ENCODE data around the gene BRICD5. TPM values are rescaled to one million over a fixed set of nuclear protein-coding genes. Genes with fewer than 3 reads are reported as not detected.

BRICD5 gene
- total and polyA plus RNA-seq, 10 donors, result 3.5 to 40.2 (median 10.5) TPM

DNA sequence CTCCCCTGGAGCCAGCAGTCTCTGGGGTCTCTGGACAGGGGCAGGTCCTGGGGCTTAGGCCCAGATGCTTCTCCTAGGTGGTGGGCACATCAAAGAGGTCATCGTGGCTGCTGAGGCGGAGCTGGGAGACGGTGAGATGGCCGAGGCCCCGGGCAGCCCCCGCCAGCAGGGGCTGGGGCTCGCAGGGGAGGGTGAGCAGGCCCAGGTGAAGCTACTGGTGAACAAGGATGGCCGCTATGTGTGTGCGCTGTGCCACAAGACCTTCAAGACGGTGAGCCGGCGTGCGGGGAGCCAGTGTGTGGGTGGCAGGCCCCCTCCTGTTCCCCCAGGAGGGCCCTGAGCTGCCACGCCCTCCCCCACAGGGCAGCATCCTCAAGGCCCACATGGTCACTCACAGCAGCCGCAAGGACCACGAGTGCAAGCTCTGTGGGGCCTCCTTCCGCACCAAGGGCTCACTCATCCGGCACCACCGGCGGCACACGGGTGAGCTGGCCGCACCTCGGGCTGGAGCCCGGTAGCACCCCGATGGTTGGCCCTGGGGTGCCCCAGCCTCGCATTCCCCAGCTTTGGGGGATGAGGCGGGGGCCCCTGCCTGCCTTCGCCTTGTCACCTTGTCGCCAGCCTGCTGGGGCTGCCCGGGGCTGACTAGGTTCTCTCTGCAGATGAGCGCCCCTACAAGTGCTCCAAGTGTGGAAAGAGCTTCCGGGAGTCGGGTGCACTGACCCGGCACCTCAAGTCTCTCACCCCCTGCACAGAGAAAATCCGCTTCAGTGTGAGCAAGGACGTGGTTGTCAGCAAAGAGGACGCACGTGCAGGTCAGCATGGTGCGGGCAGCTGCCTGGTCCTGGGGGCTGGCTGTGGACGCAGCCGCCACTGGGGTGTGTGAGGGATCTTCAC lies 21.7 kb upstream of the BRICD5 start:
- intact Hi-C loops (cut with DNase I; ENCODE audit: low total_unique reads), result no loop called here

DNA sequence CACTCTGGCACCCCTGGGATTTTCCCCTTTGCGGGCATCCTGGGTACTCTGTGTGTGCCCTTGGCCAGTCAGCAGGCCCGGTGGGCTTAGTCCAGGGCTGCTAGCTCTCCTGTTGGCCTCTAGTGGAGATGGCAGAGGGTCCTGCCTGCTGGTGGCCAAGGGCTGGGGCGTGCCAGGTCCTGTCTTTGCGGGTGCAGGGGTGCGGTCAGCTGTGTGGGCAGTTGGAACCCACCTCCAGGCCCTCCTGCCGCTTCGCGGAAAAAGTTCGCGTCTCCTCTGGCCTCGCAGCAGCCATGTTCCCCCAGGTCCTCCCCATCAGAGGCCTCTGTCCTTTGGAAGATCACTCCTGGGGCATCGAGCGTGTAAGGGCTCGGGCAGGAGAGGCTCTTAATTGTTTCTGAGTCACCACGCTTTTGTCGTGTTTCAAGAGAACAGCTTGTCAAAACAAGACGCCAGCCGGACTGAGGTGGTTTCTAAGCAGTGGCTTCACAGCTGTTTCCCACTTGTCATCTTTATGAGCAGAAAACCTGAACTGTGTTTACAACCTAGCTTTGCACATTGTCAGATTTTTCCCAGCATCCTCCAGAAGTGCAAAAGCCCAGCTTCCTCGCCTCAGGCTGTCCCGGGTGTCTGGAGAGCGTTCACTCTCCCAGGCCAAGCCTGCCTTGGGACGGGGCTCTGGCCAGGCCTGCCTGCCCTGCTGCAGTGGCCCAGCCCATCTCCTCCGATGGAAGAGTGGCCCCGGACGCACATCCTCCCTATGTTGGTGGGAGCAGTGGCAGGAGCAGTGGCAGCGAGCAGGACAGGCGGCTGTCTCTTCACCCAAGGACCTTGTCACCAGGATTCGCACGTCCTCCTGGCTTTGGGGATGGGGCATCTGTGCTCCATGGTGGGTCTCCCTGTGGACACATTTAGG lies 20.6 kb upstream of the BRICD5 start:
- DNase-seq, result peak; percentile 69
- intact Hi-C loops (cut with DNase I; ENCODE audit: low total_unique reads), result no loop called here
- no peaks in the 10 kb centered on the region for H3K9me3 ChIP-seq
- H3K4me3 ChIP-seq, result no peak overlapping the region
- H3K27me3 ChIP-seq (replicated peaks in 1 of 7), result peaks cover 0 to 32% (median 7%) of the 10 kb centered on the region in 7 donors
- WGBS, 5 donors, result 86 to 92% (median 89%) methylated on average over 23 to 29 of the region's 29 CpGs
- peak overlapping the region in 5 of 8 donors; percentile 30 to 58 (median 51) for H3K27ac ChIP-seq
- TF ChIP-seq, protein P1, sequence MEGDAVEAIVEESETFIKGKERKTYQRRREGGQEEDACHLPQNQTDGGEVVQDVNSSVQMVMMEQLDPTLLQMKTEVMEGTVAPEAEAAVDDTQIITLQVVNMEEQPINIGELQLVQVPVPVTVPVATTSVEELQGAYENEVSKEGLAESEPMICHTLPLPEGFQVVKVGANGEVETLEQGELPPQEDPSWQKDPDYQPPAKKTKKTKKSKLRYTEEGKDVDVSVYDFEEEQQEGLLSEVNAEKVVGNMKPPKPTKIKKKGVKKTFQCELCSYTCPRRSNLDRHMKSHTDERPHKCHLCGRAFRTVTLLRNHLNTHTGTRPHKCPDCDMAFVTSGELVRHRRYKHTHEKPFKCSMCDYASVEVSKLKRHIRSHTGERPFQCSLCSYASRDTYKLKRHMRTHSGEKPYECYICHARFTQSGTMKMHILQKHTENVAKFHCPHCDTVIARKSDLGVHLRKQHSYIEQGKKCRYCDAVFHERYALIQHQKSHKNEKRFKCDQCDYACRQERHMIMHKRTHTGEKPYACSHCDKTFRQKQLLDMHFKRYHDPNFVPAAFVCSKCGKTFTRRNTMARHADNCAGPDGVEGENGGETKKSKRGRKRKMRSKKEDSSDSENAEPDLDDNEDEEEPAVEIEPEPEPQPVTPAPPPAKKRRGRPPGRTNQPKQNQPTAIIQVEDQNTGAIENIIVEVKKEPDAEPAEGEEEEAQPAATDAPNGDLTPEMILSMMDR (IDR thresholded peaks at IDR 0.05 in 8 of 11, conservative IDR thresholded peaks at IDR 0.05 in 3 of 11), result no peak
- TF ChIP-seq POLR2AphosphoS5 (IDR thresholded peaks at IDR 0.05) (peak in 1 of 3 donors; percentile 17), POLR2A (IDR thresholded peaks at IDR 0.05) (no peak)
- peaks cover 19 to 100% (median 82%) of the 10 kb centered on the region in 6 donors for H3K36me3 ChIP-seq
- peaks cover 2 to 57% (median 34%) of the 10 kb centered on the region in 6 donors for H3K4me1 ChIP-seq

More for the DNA sequence above, 21.7 kb upstream of the BRICD5 start:
- H3K36me3 ChIP-seq, result peaks cover 19 to 100% (median 80%) of the 10 kb centered on the region in 6 donors
- no peak overlapping the region for H3K27ac ChIP-seq
- DNase-seq, result peak; percentile 66
- no peak overlapping the region for H3K4me3 ChIP-seq
- 90 to 96% (median 94%) methylated on average over 18 to 41 of the region's 41 CpGs for WGBS, 5 donors
- no peaks in the 10 kb centered on the region for H3K9me3 ChIP-seq
- peaks cover 0 to 43% (median 18%) of the 10 kb centered on the region in 7 donors for H3K27me3 ChIP-seq (replicated peaks in 1 of 7)
- TF ChIP-seq POLR2A (IDR thresholded peaks at IDR 0.05) (no peak), POLR2AphosphoS5 (IDR thresholded peaks at IDR 0.05) (peak in 2 of 3 donors; percentile 20 to 43)
- TF ChIP-seq, protein P1 (IDR thresholded peaks at IDR 0.05 in 8 of 11, conservative IDR thresholded peaks at IDR 0.05 in 3 of 11), result no peak
- H3K4me1 ChIP-seq, result peaks cover 11 to 57% (median 37%) of the 10 kb centered on the region in 6 donors

DNA sequence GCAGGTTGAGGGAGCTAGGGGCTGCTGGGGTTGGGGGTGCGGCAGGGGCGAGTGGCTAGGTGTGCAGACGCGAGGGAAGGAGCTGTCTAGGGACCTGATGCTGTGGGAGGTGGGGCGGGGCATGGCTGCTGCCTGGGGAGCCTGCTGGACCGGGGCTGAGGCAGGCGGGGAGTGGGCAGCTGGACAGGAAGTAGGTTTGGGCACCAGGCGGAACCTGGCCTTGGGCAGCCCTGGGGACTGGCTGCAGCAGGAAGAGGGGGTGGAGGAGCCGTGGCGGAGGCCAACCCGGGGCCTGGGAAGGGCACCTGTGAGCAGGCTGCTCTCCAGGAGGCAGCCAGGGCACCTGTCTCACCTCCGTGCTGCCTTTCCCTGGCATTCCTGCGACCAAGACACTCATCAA lies 19.7 kb upstream of the BRICD5 start:
- intact Hi-C loops (cut with DNase I; ENCODE audit: low total_unique reads), result no loop called here
- WGBS, 5 donors, result 75 to 85% (median 78%) methylated on average over 8 to 13 of the region's 13 CpGs
- TF ChIP-seq POLR2A (IDR thresholded peaks at IDR 0.05) (no peak), POLR2AphosphoS5 (IDR thresholded peaks at IDR 0.05) (peak; percentile 40 to 78 (median 74))
- Histone ChIP-seq H3K4me1 (peaks cover 2 to 57% (median 38%) of the 10 kb centered on the region in 6 donors), H3K27me3 (replicated peaks in 1 of 7) (peaks cover 0 to 23% (median 0%) of the 10 kb centered on the region in 7 donors), H3K27ac (peak overlapping the region in 5 of 8 donors; percentile 30 to 58 (median 51)), H3K9me3 (no peaks in the 10 kb centered on the region), H3K4me3 (no peak overlapping the region), H3K36me3 (peaks cover 19 to 96% (median 76%) of the 10 kb centered on the region in 6 donors)
- DNase-seq, result peak; percentile 77

DNA sequence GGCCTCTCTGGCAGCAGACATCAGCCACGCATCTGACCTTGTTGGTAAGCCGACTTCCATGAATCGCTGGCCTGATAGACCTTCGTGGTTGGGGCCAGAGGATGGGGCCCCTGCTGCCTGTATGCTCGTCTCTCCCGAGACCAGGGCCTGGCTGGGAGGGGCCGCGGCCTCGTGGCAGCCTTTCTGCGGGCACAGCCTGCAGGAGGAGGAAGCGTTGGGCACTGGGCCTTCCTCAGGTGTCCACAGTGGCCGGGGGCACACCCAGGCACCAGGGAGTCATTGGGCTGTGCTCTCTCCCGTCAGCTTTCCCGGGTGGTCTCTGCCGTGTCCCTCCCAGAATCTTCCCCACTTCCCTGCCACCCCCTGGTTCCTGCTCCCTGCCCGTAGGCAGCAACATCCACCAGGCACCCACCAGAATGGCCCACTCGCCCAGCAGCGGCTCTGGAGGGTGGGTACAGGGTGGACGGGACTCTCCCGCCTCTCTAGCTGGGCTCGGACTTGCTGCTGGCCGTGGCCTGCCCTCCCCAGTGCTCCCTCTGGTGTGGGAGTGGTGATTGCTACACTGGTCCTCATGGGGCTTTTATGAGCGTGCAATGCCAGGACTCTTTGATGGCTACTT lies 19.1 kb upstream of the BRICD5 start:
- DNase-seq, result peak; percentile 64
- WGBS, 5 donors, result 81 to 87% (median 85%) methylated on average over 14 to 23 of the region's 23 CpGs

More for the DNA sequence above, 19.1 kb upstream of the BRICD5 start:
- Histone ChIP-seq H3K4me3 (no peak overlapping the region), H3K27me3 (replicated peaks in 1 of 7) (peaks cover 0 to 17% (median 0%) of the 10 kb centered on the region in 7 donors), H3K4me1 (peaks cover 5 to 63% (median 44%) of the 10 kb centered on the region in 6 donors), H3K27ac (peak overlapping the region in 1 of 8 donors; percentile 32), H3K36me3 (peaks cover 19 to 90% (median 70%) of the 10 kb centered on the region in 6 donors), H3K9me3 (no peaks in the 10 kb centered on the region)
- intact Hi-C loops (cut with DNase I; ENCODE audit: low total_unique reads), result no loop called here
- TF ChIP-seq POLR2A (IDR thresholded peaks at IDR 0.05) (no peak), POLR2AphosphoS5 (IDR thresholded peaks at IDR 0.05) (peak in 1 of 3 donors; percentile 43)
